RWPE1 (cell line): ENCODE data around the gene RHEB.

Source experiments
- CTCF ChIA-PET: fragments of 350-600 bp; sonication (Branson Sonifier 250); formaldehyde crosslinking; extraction: SDS; loops from one replicate; lab custom pipeline; 2021; lab: Yijun Ruan, JAX
- POLR2A ChIA-PET: fragments of 400-600 bp; formaldehyde crosslinking; extraction: SDS; loops from one replicate; lab custom pipeline; 2020; ENCODE audit warnings: antibody characterized with exemption; ENCODE audit not compliant: low non-redundant PET; lab: Yijun Ruan, JAX
- DNase-seq: peaks from one replicate; pipeline ENCODE4 v3.0.0; 2012; ENCODE audit warnings: low spot score
- H3K27ac ChIP-seq: fragments of 450-650 bp; 2 replicates; pipeline ENCODE4 v1.5.1; 2017
- CTCF ChIP-seq: fragments of 450-650 bp; conservative IDR thresholded peaks from 2 replicates; pipeline ENCODE4 v1.5.1; 2017; ENCODE audit warnings: low read depth, mild to moderate bottlenecking

The RHEB gene

GRCh38 chr7:151433721-151434400 is 85.8 kb downstream of the RHEB start:
- CTCF ChIA-PET: no interaction called here
- no peak overlapping the region; the same call in 1 of the 2 replicates for H3K27ac ChIP-seq
- no peak for DNase-seq
- TF ChIP-seq CTCF: no peak
- POLR2A ChIA-PET: no interaction called here

GRCh38 chr7:151432658-151433521 is 86.8 kb downstream of the RHEB start:
- ChIA-PET POLR2A (no interaction called here), CTCF (no interaction called here)
- TF ChIP-seq CTCF: no peak
- H3K27ac ChIP-seq: peak overlapping the region; percentile 54
- DNase-seq: no peak

- no peak overlapping the region for H3K27ac ChIP-seq
- CTCF ChIA-PET: no interaction called here
- POLR2A ChIA-PET: no interaction called here
- TF ChIP-seq CTCF: no peak
- no peak for DNase-seq
These were observed 87.9 kb downstream of the RHEB start for GRCh38 chr7:151431768-151432311.

GRCh38 chr7:151431281-151431767 is 88.4 kb downstream of the RHEB start:
- ChIA-PET CTCF (no interaction called here), POLR2A (no interaction called here)
- no peak for DNase-seq
- no peak overlapping the region for H3K27ac ChIP-seq
- TF ChIP-seq CTCF: no peak

- no peak for TF ChIP-seq CTCF
- no peak overlapping the region for H3K27ac ChIP-seq
- CTCF ChIA-PET: no interaction called here
- POLR2A ChIA-PET: no interaction called here
- DNase-seq: no peak
These were observed 89.1 kb downstream of the RHEB start for GRCh38 chr7:151430391-151431205.
